Activated CD8-positive, alpha-beta memory T cell treated with anti-CD3 and anti-CD28 coated beads, Interleukin-2, amount 10 ng/mL, durations not matched to agents 7 days and 5 days (primary cell): ENCODE measurements around the gene LAG3. TPM values are rescaled to one million over a fixed set of nuclear protein-coding genes. Genes with fewer than 3 reads are reported as not detected.

ENCODE experiments used
- ATAC-seq: fragments of 150-1000 bp; cut with Tn5 transposase; one replicate; pipeline ENCODE4 v1.10.0; 2021; ENCODE audit warnings: moderate library complexity
- CTCF ChIA-PET: fragments of 350-600 bp; sonication (Branson Sonifier 250); formaldehyde crosslinking; loops from one replicate; lab custom pipeline; 2021; ENCODE audit warnings: antibody characterized with exemption; lab: Charles Lee
- DNase-seq: peaks from one replicate; pipeline ENCODE4 v3.0.0-alpha.2; 2020
- H3K27ac Mint-ChIP-seq: one replicate; pipeline ENCODE4 v1.8.0; 2021; ENCODE audit warnings: mild to moderate bottlenecking, mixed read lengths
- H3K27me3 Mint-ChIP-seq: one replicate; pipeline ENCODE4 v1.8.0; 2021; ENCODE audit warnings: mixed read lengths
- H3K36me3 Mint-ChIP-seq: one replicate; pipeline ENCODE4 v1.8.0; 2021; ENCODE audit warnings: mild to moderate bottlenecking, mixed read lengths
- H3K4me1 Mint-ChIP-seq: one replicate; pipeline ENCODE4 v1.8.0; 2021; ENCODE audit warnings: mixed read lengths
- H3K4me3 Mint-ChIP-seq: one replicate; pipeline ENCODE4 v1.8.0; 2021; ENCODE audit warnings: mild to moderate bottlenecking, moderate library complexity, mixed read lengths
- H3K9me3 Mint-ChIP-seq: one replicate; pipeline ENCODE4 v1.8.0; 2022; ENCODE audit warnings: low read depth, mixed read lengths
- total RNA-seq, 2 experiments: library from RNA; stranded (reverse); gene quantifications; one replicate each; pipeline ENCODE4 v1.2.3, GENCODE V29; 2021

The LAG3 gene
- total RNA-seq, 2 experiments from 2014 or later, result 320 to 420 TPM

- CTCF ChIA-PET, result interaction anchor here (1.6 to 9.9 kb wide), 6 partner anchors 8 to 133 kb away, joined by 3 to 120 read pairs (median 4); partner anchors contain the start of genes GPR162, P3H3 and PTMS
- Mint-ChIP-seq H3K9me3 (no peaks in the 10 kb centered on the region), H3K36me3 (no peaks in the 10 kb centered on the region), H3K27me3 (peaks cover 18% of the 10 kb centered on the region), H3K27ac (no peak overlapping the region), H3K4me3 (no peak overlapping the region), H3K4me1 (peaks cover 18% of the 10 kb centered on the region)
- no peak for DNase-seq
- ATAC-seq, result no peak
Measured at GRCh38 chr12:6758506-6759095, 13.7 kb upstream of the LAG3 start.

GRCh38 chr12:6759741-6760140, 12.6 kb upstream of the LAG3 start:
- Mint-ChIP-seq H3K4me3 (no peak overlapping the region), H3K27me3 (peaks cover 22% of the 10 kb centered on the region), H3K4me1 (peaks cover 25% of the 10 kb centered on the region), H3K27ac (no peak overlapping the region), H3K36me3 (no peaks in the 10 kb centered on the region), H3K9me3 (no peaks in the 10 kb centered on the region)
- CTCF ChIA-PET, result interaction anchor here (0.8 to 9.9 kb wide), 9 partner anchors 10 to 76 kb away, joined by 3 to 120 read pairs (median 3); partner anchors contain the start of genes GPR162 and P3H3
- ATAC-seq (no peak), DNase-seq (no peak)

GRCh38 chr12:6763380-6763779, 8.9 kb upstream of the LAG3 start:
- Mint-ChIP-seq H3K4me1 (peaks cover 40% of the 10 kb centered on the region), H3K27ac (no peak overlapping the region), H3K4me3 (no peak overlapping the region), H3K9me3 (no peaks in the 10 kb centered on the region), H3K36me3 (peaks cover 4% of the 10 kb centered on the region), H3K27me3 (peaks cover 30% of the 10 kb centered on the region)
- ATAC-seq (no peak), DNase-seq (no peak)
- CTCF ChIA-PET, result interaction anchor here (1.2 to 3.2 kb wide), 4 partner anchors 10 to 17 kb away, joined by 6 to 29 read pairs (median 8); partner anchors contain the start of gene MLF2

GRCh38 chr12:6764011-6764828, 8.1 kb upstream of the LAG3 start:
- peak overlapping the region; percentile 39 for H3K27ac Mint-ChIP-seq
- CTCF ChIA-PET, result interaction anchor here (1.2 to 6.5 kb wide), 5 partner anchors 10 to 15 kb away, joined by 6 to 108 read pairs (median 29); partner anchors contain the start of gene MLF2

GRCh38 chr12:6765048-6765633, 7.2 kb upstream of the LAG3 start:
- ATAC-seq, result no peak
- Mint-ChIP-seq H3K27ac (peak overlapping the region; percentile 38), H3K4me3 (peak overlapping the region; percentile 71), H3K4me1 (peaks cover 43% of the 10 kb centered on the region), H3K36me3 (peaks cover 4% of the 10 kb centered on the region), H3K9me3 (no peaks in the 10 kb centered on the region), H3K27me3 (peaks cover 26% of the 10 kb centered on the region)
- no peak for DNase-seq
- CTCF ChIA-PET, result interaction anchor here (1.0 to 6.5 kb wide), 5 partner anchors 11 to 348 kb away, joined by 3 to 108 read pairs (median 5); partner anchors contain the start of gene MLF2

More at GRCh38 chr12:6764011-6764828, 8.1 kb upstream of the LAG3 start:
- peak; percentile 87 for DNase-seq
- ATAC-seq, result peak; percentile 82
- Mint-ChIP-seq H3K4me3 (peak overlapping the region; percentile 62), H3K27me3 (peaks cover 30% of the 10 kb centered on the region), H3K36me3 (peaks cover 4% of the 10 kb centered on the region), H3K9me3 (no peaks in the 10 kb centered on the region), H3K4me1 (peaks cover 40% of the 10 kb centered on the region)

GRCh38 chr12:6765634-6766581, 6.4 kb upstream of the LAG3 start, which contains the start of gene PTMS:
Gene PTMS (plus strand): TSS chr12:6766363. CDS start chr12:6766706, 343 bp downstream.
- DNase-seq (peak; percentile 62), ATAC-seq (peak; percentile 14)
- H3K27ac Mint-ChIP-seq, result peak within 1 kb of the TSS; percentile 73
- H3K27me3 Mint-ChIP-seq, result peaks cover 26% of the 10 kb centered on the region
- H3K4me1 Mint-ChIP-seq, result peaks cover 44% of the 10 kb centered on the region
- H3K9me3 Mint-ChIP-seq, result no peaks in the 10 kb centered on the region
- CTCF ChIA-PET, result interaction anchor here (0.6 to 6.5 kb wide), 31 partner anchors 8 to 347 kb away, joined by 3 to 108 read pairs (median 5); partner anchors contain the start of genes CDCA3, COPS7A, GPR162 and LPAR5
- peak within 1 kb of the TSS; percentile 77 for H3K4me3 Mint-ChIP-seq
- peaks cover 7% of the 10 kb centered on the region for H3K36me3 Mint-ChIP-seq

- no peaks in the 10 kb centered on the region for H3K9me3 Mint-ChIP-seq
- CTCF ChIA-PET, result interaction anchor here (0.6 to 6.5 kb wide), 33 partner anchors 9 to 346 kb away, joined by 3 to 108 read pairs (median 4); partner anchors contain the start of genes CDCA3, COPS7A, GPR162 and LPAR5
Measured at GRCh38 chr12:6766651-6767349, 5.5 kb upstream of the LAG3 start.

GRCh38 chr12:6767353-6768319, 4.7 kb upstream of the LAG3 start:
- H3K27me3 Mint-ChIP-seq, result peaks cover 19% of the 10 kb centered on the region
- no peaks in the 10 kb centered on the region for H3K9me3 Mint-ChIP-seq
- peaks cover 56% of the 10 kb centered on the region for H3K4me1 Mint-ChIP-seq
- peaks cover 8% of the 10 kb centered on the region for H3K36me3 Mint-ChIP-seq
- ATAC-seq (no peak), DNase-seq (no peak)
- peak overlapping the region; percentile 77 for H3K4me3 Mint-ChIP-seq
- H3K27ac Mint-ChIP-seq, result peak overlapping the region; percentile 73
- CTCF ChIA-PET, result interaction anchor here (0.8 to 6.5 kb wide), 27 partner anchors 9 to 235 kb away, joined by 3 to 108 read pairs (median 5); partner anchors contain the start of genes CDCA3, COPS7A, GPR162 and LPAR5

More at GRCh38 chr12:6766651-6767349, 5.5 kb upstream of the LAG3 start:
- H3K36me3 Mint-ChIP-seq, result peaks cover 7% of the 10 kb centered on the region
- H3K4me3 Mint-ChIP-seq, result peak overlapping the region; percentile 77
- peaks cover 26% of the 10 kb centered on the region for H3K27me3 Mint-ChIP-seq
- H3K27ac Mint-ChIP-seq, result peak overlapping the region; percentile 73
- peak; percentile 69 for ATAC-seq
- peak; percentile 73 for DNase-seq
- H3K4me1 Mint-ChIP-seq, result peaks cover 53% of the 10 kb centered on the region

- peaks cover 56% of the 10 kb centered on the region for H3K4me1 Mint-ChIP-seq
- no peak overlapping the region for H3K27ac Mint-ChIP-seq
- DNase-seq, result no peak
Measured at GRCh38 chr12:6768437-6768914, 3.8 kb upstream of the LAG3 start.

GRCh38 chr12:6768990-6769389, 3.3 kb upstream of the LAG3 start:
- no peak for ATAC-seq

More at GRCh38 chr12:6768437-6768914, 3.8 kb upstream of the LAG3 start:
- peaks cover 11% of the 10 kb centered on the region for H3K36me3 Mint-ChIP-seq
- H3K27me3 Mint-ChIP-seq, result peaks cover 15% of the 10 kb centered on the region
- CTCF ChIA-PET, result interaction anchor here (4.8 to 6.5 kb wide), 2 partner anchors 11 to 15 kb away, joined by 90 to 108 read pairs; partner anchors contain the start of gene MLF2
- H3K4me3 Mint-ChIP-seq, result peak overlapping the region; percentile 77
- ATAC-seq, result no peak
- H3K9me3 Mint-ChIP-seq, result no peaks in the 10 kb centered on the region

More at GRCh38 chr12:6768990-6769389, 3.3 kb upstream of the LAG3 start:
- CTCF ChIA-PET, result interaction anchor here (0.6 to 6.5 kb wide), 4 partner anchors 10 to 56 kb away, joined by 3 to 108 read pairs (median 46); partner anchors contain the start of gene MLF2
- H3K9me3 Mint-ChIP-seq, result no peaks in the 10 kb centered on the region
- peak overlapping the region; percentile 77 for H3K4me3 Mint-ChIP-seq
- peaks cover 13% of the 10 kb centered on the region for H3K36me3 Mint-ChIP-seq
- peaks cover 14% of the 10 kb centered on the region for H3K27me3 Mint-ChIP-seq
- peaks cover 52% of the 10 kb centered on the region for H3K4me1 Mint-ChIP-seq
- no peak for DNase-seq
- no peak overlapping the region for H3K27ac Mint-ChIP-seq
